Measurements from ENCODE around the gene CEP85. TPM values are rescaled to one million over a fixed set of nuclear protein-coding genes. Genes with fewer than 3 reads are reported as not detected.

The CEP85 gene
- 25.8 and 27.0 TPM in 2 replicates for total RNA-seq (2014; rRNA removed; shearing (Covaris generic))

DNA sequence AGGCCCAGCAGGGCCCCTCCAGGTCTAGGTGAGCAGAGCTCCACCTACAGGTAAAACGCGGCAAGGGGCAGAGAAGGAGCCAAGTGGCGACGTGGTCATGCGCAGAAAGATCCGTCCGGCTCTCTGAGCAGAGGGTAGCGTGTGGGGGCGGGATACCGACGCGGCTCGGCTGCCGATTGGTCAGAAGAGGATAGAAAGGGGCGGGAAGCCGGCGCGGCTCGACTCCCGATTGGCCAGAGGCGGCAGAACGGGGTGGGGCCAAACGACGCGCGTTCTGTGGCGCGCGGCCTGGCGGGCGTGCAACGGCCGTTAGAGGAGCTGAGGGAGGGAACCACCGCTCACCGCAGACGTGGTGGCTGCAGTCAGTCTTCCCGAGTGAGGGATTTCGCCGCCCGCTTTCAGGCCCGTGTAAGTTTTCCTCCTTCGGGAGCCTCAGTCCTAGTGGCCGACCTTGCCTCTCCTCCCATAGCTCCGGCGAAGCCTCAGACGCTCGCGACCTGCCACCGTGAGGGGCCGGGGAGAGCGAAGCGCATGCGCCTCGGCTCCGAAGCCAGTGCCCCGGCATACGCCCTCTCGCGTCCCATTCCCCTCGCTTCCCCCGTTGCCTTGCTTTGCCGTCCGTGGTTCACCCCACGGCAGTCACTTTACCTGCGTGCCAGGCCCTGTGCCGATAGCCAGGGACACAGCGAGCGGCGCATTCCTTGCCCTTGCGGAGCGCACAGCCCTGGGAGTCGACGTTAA lies at the start of gene CEP85:
TSS of gene CEP85 (plus strand) at position 298 of the 741 bp plus-strand sequence. CDS start 5,584 bp downstream, outside the sequence.
- peak; percentile 98 for DNase-seq (ENCODE audit: low spot score)

DNA sequence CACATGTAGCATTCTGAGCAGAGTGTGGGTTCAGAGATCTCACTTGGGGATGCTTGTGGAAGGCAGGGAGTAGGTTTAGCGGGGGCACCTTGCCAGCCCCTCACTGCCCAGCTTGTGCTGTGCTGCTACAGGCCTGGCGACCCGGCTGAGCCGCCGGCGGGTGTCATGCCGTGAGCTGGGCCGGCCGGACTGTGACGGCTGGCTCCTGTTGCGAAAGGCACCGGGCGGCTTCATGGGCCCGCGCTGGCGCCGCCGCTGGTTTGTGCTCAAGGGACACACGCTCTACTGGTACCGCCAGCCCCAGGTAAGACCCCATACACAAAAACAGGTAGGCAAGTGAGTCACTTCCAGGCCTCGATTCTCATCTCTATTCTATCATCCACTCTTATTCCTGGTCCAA lies 49.1 kb upstream of the CEP85 start:
- no peak for DNase-seq (ENCODE audit: low spot score)

- DNase-seq (ENCODE audit: low spot score): no peak
Measured at GRCh38 chr1:26187882-26188281, 46.1 kb upstream of the CEP85 start.

DNA sequence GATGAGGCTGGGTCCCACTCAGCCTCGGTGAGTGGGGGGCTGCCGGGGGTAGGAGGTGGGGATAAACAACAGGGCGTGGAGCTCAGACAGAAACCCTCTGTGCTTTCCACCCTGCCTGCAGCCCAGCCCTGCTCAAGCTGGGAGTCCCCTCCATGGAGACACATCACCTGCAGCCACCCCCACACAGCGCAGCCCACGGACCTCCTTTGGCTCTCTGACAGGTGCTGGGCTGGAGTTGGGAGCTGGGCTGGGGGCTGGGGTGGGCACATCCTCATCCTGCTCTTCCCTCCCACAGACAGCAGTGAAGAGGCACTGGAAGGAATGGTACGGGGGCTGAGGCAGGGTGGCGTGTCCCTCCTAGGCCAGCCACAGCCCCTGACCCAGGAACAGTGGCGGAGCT lies 45.5 kb upstream of the CEP85 start:
- no peak for DNase-seq (ENCODE audit: low spot score)

GRCh38 chr1:26189331-26189730 lies 44.7 kb upstream of the CEP85 start:
- no peak for DNase-seq (ENCODE audit: low spot score)

GRCh38 chr1:26189751-26190275 lies 44.2 kb upstream of the CEP85 start:
- DNase-seq (ENCODE audit: low spot score): no peak

DNA sequence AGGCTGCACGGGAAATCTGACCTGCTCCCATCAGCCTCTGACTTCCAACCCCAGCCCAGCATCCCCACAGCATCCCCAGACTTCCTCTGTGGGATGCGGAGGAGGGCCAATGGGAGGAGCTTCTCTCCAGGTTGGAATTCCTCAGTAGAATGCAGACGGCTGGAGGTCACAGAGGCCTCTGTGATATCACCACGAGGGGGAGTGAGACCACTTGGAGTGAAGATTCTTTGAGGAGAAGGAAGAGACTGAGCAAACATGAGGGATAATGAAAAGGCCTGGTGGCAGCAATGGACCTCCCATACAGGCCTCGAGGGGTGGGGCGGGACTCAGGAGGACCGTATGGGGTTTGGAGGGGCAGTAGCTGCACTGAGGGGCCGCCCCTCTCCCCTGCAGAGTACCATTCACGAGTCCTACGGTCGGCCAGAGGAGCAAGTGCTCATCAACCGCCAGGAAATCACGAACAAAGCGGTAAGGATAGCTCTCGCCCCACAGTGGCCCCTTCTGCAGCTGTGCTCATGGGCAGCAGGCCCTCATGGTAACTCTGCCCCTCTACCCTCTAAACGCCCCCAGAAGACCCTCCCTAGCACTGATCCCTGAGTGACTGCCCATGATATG lies 43.5 kb upstream of the CEP85 start, which contains the start of gene CATSPER4:
TSS of gene CATSPER4 (plus strand) at position 230 of the 615 bp plus-strand sequence. CDS start at position 256, 26 bp downstream.
- peak; percentile 61 for DNase-seq (ENCODE audit: low spot score)

DNA sequence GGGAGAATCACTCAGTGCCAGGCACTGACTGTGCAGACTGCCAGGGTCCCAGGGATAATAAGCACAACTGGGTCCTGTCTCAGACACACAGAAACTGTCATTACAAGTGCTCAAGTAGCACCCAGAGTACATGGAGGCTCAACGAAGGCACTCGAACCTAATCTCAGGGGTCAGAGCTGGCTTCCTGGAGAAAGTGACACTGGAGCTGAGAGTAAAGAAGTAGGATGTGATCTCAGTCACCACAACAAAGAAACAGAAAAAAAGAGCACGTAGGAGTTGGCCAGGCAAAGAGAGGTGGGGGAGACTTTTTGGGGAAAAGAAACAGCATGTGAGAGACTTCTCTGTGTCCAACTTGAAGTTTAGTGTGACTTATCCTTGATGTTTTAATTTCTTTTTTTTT lies 42.3 kb upstream of the CEP85 start:
- no peak for DNase-seq (ENCODE audit: low spot score)

- DNase-seq (ENCODE audit: low spot score): no peak
Measured at GRCh38 chr1:26195805-26196204, 38.2 kb upstream of the CEP85 start.

- DNase-seq (ENCODE audit: low spot score): no peak
Measured at GRCh38 chr1:26197301-26197700, 36.7 kb upstream of the CEP85 start.

DNA sequence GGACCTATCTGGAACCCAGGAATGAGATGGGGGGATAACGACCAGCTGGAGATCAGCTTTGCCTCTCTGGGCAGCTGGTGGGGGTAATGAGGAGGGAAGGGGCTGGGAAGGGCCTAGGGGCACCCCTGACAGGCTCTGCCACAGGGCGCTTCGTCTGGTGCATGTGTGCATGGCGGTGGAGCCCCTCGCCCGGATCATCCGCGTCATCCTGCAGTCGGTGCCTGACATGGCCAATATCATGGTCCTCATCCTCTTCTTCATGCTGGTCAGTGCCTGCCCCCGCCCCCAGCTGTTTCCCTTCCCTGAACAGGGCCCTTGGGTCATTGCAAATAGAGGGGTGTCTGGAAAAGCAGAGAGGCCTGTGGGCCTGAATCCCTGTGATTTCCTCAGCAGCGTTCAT lies 36.2 kb upstream of the CEP85 start:
- no peak for DNase-seq (ENCODE audit: low spot score)

DNA sequence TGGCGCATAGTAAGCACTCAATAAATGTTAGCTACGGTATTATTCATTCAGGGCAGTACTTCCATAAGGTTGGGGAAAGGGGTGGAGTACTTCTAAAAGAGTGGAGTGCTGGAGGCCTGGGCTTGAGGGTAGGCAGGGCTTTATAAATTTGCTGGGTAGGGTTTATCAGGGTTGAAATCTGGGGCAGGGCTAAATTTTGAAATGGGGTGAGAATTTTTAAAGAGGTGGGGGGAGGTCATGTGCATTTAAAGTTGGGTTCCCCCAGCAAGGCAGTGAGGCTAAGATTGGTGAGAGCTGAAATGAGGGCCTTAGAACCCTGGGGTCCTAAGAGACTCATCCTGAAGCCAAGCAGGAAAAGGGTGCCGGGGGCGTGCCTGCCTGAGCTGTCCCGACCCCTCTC lies 33.6 kb upstream of the CEP85 start:
- DNase-seq (ENCODE audit: low spot score): no peak

DNA sequence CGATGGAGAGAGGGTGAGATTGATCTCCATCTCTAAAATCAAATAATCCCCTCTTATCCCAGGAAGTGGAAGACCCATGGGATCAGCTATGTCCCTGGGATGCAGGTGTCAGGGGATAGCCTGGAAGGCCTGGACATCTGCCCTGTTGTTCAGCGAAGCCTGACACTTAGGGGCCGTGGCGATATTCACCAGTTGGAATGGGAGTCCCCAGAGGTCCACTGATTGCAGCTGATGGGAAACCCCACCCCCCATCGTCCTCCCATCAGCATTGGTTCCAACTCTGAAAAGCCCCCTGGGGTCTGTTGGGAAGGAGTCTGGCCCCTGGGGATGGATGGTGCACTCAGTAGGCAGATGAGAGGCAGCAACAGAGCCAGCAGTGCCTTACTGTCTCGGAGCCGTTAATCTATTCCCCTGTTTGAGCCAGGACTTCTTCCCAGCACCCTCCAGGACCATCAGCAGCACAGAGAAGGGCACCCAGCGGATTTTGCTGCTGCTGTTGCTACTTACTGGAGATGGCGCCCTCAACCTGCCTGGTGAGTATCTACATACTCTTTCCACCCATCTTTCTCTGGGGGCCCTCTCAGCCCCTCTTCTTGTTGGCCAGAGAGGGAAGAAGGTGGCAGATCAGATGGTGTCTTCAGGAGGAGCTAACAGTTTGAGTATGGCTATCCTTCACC lies 30.2 kb upstream of the CEP85 start:
- DNase-seq (ENCODE audit: low spot score): no peak

GRCh38 chr1:26210147-26210870 lies 23.7 kb upstream of the CEP85 start:
- no peak for DNase-seq (ENCODE audit: low spot score)

DNA sequence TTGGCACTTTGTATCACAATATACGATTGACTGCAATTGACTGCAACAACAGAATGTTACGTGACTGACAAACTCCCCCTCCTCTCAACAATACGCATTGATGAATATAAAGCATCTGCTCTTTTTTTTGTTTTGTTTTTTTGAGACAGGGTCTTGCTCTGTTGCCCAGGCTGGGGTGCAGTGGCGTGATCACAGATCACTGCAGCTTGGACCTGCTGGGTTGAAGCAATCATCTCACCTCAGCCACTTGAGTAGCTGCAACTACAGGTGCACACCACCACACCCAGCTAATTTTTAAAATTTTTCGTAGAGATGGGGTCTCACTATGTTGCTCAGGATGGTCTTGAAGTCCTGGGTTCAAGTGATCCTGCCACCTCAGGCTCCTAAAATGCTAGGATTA lies 21.3 kb upstream of the CEP85 start:
- DNase-seq (ENCODE audit: low spot score): no peak

DNA sequence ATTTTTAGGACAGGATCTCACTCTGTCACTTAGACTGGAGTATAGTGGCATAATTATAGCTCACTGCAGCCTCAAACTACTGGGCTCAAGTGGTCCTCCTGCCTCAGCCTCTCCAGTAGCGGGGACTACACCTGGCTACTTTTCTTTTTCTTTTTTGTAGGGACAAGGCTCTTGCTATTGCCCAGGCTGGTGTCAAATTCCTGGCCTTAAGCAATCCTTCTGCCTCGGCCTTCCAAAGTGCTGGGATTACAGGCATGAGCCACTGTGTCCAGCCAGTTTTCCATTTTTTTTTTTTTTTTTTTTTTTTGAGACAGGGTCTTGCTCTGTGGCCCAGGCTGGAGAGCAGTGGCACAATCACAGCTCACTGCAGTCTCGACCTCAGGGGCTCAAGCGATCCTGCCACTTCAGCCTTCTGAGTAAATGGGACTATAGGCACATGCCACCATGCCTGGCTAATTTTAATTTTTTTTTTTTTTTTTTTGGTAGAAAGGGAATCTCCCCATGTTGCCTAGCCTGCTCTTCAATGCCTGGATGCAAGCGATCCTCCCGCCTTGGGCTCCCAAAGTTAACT lies 20.6 kb upstream of the CEP85 start:
- DNase-seq (ENCODE audit: low spot score): no peak

DNA sequence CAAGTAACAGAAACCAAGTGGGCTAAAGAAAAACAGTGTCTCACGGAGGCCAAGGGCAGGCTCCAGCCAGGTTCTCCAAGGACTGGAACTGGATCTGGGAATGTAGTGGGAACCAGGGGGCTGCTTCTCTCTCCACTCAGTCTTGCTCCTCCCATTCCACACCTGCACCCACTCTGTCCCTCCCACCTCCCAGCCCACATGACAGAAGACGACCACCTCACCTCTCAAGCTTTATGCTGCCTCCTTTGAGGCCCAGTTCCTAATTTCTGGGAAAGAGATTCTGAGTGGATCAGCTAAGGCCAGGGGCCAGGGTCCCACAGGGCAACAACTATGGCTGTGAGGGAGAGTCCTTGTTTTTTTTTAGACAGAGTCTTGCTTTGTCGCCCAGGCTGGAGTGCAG lies 18.8 kb upstream of the CEP85 start:
- no peak for DNase-seq (ENCODE audit: low spot score)

DNA sequence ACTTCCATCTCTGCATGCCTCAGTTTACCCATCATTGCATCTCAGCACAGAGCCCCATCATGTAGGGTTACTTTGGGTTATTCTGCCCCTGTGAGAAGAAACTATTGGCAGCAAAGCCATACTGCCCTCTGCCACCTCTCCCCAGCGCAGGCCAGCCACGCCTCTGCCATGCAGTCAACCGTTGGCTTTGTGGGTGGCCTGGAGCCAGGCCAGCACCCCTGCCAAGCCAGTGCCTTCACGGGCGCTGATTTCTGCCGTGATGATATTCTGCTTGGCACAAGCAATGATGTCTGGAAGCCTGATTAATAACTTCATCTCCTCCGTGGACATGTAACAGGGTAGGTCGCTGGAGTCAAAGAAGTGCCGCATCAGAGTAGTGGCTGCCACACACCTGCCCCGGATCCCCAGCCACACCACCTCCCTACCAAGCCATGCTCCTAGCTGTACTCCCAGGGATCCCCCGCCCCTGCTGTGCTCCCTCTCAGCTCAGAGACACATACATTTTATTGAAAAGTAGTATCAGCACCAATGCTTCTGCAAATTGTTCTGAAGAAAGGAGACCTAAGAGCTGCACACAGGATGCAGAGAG lies 15.0 kb upstream of the CEP85 start:
- DNase-seq (ENCODE audit: low spot score): no peak

DNA sequence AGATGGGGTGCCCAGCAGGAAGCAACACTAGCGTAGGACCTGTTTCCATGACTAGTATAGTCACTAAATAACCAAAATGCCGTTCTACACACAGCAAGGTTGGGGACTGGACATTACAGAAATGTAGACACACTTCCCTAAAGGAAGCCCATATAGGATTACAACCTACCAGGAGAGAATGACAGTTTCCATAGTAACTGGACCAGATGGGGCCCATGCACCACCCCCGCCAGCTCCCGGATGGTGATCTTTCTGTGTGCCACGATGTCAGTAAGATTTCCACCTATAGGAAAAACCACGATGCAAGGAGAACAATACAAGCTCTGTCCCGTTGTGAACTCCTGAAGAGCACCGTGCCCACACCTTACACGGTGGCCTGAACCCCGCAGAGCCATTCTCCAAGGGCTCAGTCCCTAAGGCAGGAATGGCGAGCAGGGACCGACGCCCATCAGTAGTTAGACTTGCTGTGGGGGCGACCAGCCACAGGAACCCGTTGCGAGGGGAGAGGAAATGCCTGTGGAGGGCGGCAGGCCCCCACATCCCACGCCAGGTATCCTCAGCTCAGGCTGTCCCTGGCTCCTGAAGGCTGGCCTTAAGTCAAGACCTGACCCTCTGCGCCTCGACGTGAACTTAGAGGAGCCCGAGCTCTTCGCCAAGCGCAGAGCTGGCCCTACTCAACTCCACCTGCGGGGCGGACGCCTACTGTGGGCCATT lies 13.6 kb upstream of the CEP85 start:
- no peak for DNase-seq (ENCODE audit: low spot score)

DNA sequence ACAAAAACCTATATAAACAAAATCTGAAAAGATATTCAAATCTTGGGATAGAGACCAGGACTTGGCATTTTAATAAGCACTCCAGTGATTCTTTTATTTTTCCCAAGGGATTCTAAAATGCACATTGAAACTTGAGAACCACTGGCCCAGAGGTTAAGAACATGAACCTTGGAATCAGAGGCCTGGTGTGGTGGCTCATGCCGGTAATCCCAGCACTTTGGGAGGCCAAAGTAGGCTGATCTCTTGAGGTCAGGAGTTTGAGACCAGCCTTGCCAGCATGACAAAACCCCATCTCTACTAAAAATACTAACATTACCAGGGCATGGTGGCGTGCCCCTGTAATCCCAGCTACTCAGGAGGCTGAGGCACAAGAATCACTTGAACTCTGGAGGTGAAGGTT lies 12.9 kb upstream of the CEP85 start:
- DNase-seq (ENCODE audit: low spot score): no peak
